D341Med (cell line): ENCODE data around the gene MYNN.
"Not testable (repeated sequence)": the region's sequence is repeated elsewhere in the genome, so short reads cannot be mapped to it uniquely, and the experiment has no call there.

Source experiments
- DNase-seq: peaks from one replicate; pipeline ENCODE4 v3.0.0; 2012; ENCODE audit warnings: low spot score

Gene MYNN

GRCh38 chr3:169772897-169773816, at the start of gene MYNN:
TSS of gene MYNN (plus strand) at chr3:169773396. CDS start at chr3:169774296, 900 bp downstream.
- peak; percentile 85 for DNase-seq

- DNase-seq, result not testable (repeated sequence)
Observed at GRCh38 chr3:169731857-169732256, 41.3 kb upstream of the MYNN start.

- DNase-seq, result no peak
Observed at GRCh38 chr3:169739067-169739466, 34.1 kb upstream of the MYNN start.

GRCh38 chr3:169744366-169745054, 28.7 kb upstream of the MYNN start:
- no peak for DNase-seq

- no peak for DNase-seq
Observed at GRCh38 chr3:169746924-169747323, 26.3 kb upstream of the MYNN start.

GRCh38 chr3:169748670-169749069, 24.5 kb upstream of the MYNN start:
- no peak for DNase-seq

GRCh38 chr3:169750665-169751064, 22.5 kb upstream of the MYNN start:
- DNase-seq, result no peak

GRCh38 chr3:169751875-169752274, 21.3 kb upstream of the MYNN start:
- no peak for DNase-seq

GRCh38 chr3:169754711-169755110, 18.5 kb upstream of the MYNN start:
- DNase-seq, result no peak

- DNase-seq, result no peak
Observed at GRCh38 chr3:169755488-169755887, 17.7 kb upstream of the MYNN start.

- DNase-seq, result no peak
Observed at GRCh38 chr3:169758359-169758994, 14.7 kb upstream of the MYNN start.

- no peak for DNase-seq
Observed at GRCh38 chr3:169759256-169759655, 13.9 kb upstream of the MYNN start.

- no peak for DNase-seq
Observed at GRCh38 chr3:169760479-169760878, 12.7 kb upstream of the MYNN start.

GRCh38 chr3:169764312-169764881, 8.8 kb upstream of the MYNN start:
- peak; percentile 53 for DNase-seq

- peak; percentile 87 for DNase-seq
Observed at GRCh38 chr3:169764882-169765612, 8.1 kb upstream of the MYNN start, which contains the start of gene TERC. TSS of gene TERC (minus strand) at chr3:169765060.

GRCh38 chr3:169769287-169770181, 3.7 kb upstream of the MYNN start, which contains the start of gene ACTRT3:
TSS of gene ACTRT3 (minus strand) at chr3:169769561. CDS start at chr3:169769520, 41 bp downstream.
- DNase-seq, result no peak

- DNase-seq, result peak; percentile 69
Observed at GRCh38 chr3:169771497-169772304, 1.5 kb upstream of the MYNN start.

- DNase-seq, result peak; percentile 75
Observed at GRCh38 chr3:169772305-169772896, 795 bp upstream of the MYNN start.

GRCh38 chr3:169774186-169774585, 990 bp downstream of the MYNN start:
- DNase-seq, result no peak
